Chondrocyte (in vitro differentiated cells): Measurements from ENCODE around the gene VWA2. TPM values are rescaled to one million over a fixed set of nuclear protein-coding genes. Genes with fewer than 3 reads are reported as not detected.

Experiments
- DNase-seq: peaks from one replicate; pipeline ENCODE4 v3.0.0; 2021; ENCODE audit warnings: mixed read lengths, low spot score
- H3K27ac Mint-ChIP-seq: one replicate; pipeline ENCODE4 v1.8.0; 2021; ENCODE audit warnings: mild to moderate bottlenecking, moderate library complexity, mixed read lengths; ENCODE audit not compliant: unreplicated experiment
- H3K27me3 Mint-ChIP-seq: 2 replicates; pipeline ENCODE4 v1.8.0; 2021; ENCODE audit warnings: low read depth, mixed read lengths
- H3K36me3 Mint-ChIP-seq: 2 replicates; pipeline ENCODE4 v1.8.0; 2021; ENCODE audit warnings: low read depth, mixed read lengths
- H3K4me1 Mint-ChIP-seq: 2 replicates; pipeline ENCODE4 v1.8.0; 2021; ENCODE audit warnings: low read depth, mild to moderate bottlenecking, mixed read lengths
- H3K4me3 Mint-ChIP-seq: one replicate; pipeline ENCODE4 v1.8.0; 2021; ENCODE audit warnings: mild to moderate bottlenecking, moderate library complexity, mixed read lengths; ENCODE audit not compliant: unreplicated experiment
- H3K9me3 Mint-ChIP-seq: 2 replicates; pipeline ENCODE4 v1.8.0; 2021; ENCODE audit warnings: low read depth, mixed read lengths
- CTCF ChIP-seq: fragments of 200-600 bp; sonication (generic); IDR thresholded peaks from 2 replicates; pipeline ENCODE4 v1.5.0; 2021; ENCODE audit warnings: antibody characterized with exemption, mild to moderate bottlenecking, moderate library complexity
- total RNA-seq: library from RNA; stranded (reverse); gene quantifications from 3 replicates; pipeline ENCODE4 v1.2.1, GENCODE V29; 2021

Gene VWA2
- total RNA-seq, 1 donor from 2014 or later = not detected

- no peak for TF ChIP-seq CTCF
- Mint-ChIP-seq H3K4me1 (peaks cover 4% of the 10 kb centered on the region), H3K36me3 (no peaks in the 10 kb centered on the region), H3K9me3 (no peaks in the 10 kb centered on the region), H3K27me3 (no peaks in the 10 kb centered on the region), H3K4me3 (no peak overlapping the region), H3K27ac (no peak overlapping the region)
- no peak for DNase-seq
These were observed 23.4 kb downstream of the VWA2 start for GRCh38 chr10:114262496-114262895.

GRCh38 chr10:114265392-114266053, 26.5 kb downstream of the VWA2 start:
- peaks cover 4% of the 10 kb centered on the region for H3K4me1 Mint-ChIP-seq

GRCh38 chr10:114266521-114266920, 27.5 kb downstream of the VWA2 start:
- no peak for TF ChIP-seq CTCF
- Mint-ChIP-seq H3K9me3 (no peaks in the 10 kb centered on the region), H3K4me1 (peaks cover 10% of the 10 kb centered on the region), H3K36me3 (no peaks in the 10 kb centered on the region), H3K27ac (no peak overlapping the region), H3K27me3 (no peaks in the 10 kb centered on the region), H3K4me3 (no peak overlapping the region)
- no peak for DNase-seq

More at GRCh38 chr10:114265392-114266053, 26.5 kb downstream of the VWA2 start:
- H3K36me3 Mint-ChIP-seq = no peaks in the 10 kb centered on the region
- no peaks in the 10 kb centered on the region for H3K9me3 Mint-ChIP-seq
- no peak for TF ChIP-seq CTCF
- no peaks in the 10 kb centered on the region for H3K27me3 Mint-ChIP-seq
- no peak overlapping the region for H3K4me3 Mint-ChIP-seq
- no peak overlapping the region for H3K27ac Mint-ChIP-seq
- no peak for DNase-seq

- H3K9me3 Mint-ChIP-seq = no peaks in the 10 kb centered on the region
- H3K27ac Mint-ChIP-seq = peak overlapping the region; percentile 88
- peak; percentile 15 for TF ChIP-seq CTCF
- H3K4me3 Mint-ChIP-seq = no peak overlapping the region
- H3K27me3 Mint-ChIP-seq = peaks cover 2% of the 10 kb centered on the region
- peaks cover 2% of the 10 kb centered on the region for H3K36me3 Mint-ChIP-seq
- peaks cover 19% of the 10 kb centered on the region for H3K4me1 Mint-ChIP-seq
- DNase-seq = no peak
These were observed 32.2 kb downstream of the VWA2 start for GRCh38 chr10:114271075-114271778.

GRCh38 chr10:114271779-114272167, 32.7 kb downstream of the VWA2 start:
- H3K9me3 Mint-ChIP-seq = no peaks in the 10 kb centered on the region
- peaks cover 2% of the 10 kb centered on the region for H3K27me3 Mint-ChIP-seq
- no peak for DNase-seq
- peak overlapping the region; percentile 88 for H3K27ac Mint-ChIP-seq
- H3K36me3 Mint-ChIP-seq = peaks cover 2% of the 10 kb centered on the region
- no peak overlapping the region for H3K4me3 Mint-ChIP-seq
- H3K4me1 Mint-ChIP-seq = peaks cover 19% of the 10 kb centered on the region
- TF ChIP-seq CTCF = no peak
